Cardiac septum (tissue), 1 donor: ENCODE results near the gene KCTD11. TPM values are rescaled to one million over a fixed set of nuclear protein-coding genes. Genes with fewer than 3 reads are reported as not detected.
"Not testable (repeated sequence)": the region's sequence is repeated elsewhere in the genome, so short reads cannot be mapped to it uniquely, and the experiment has no call there.

Experiments used
- DNase-seq: peaks from one replicate; pipeline ENCODE4 v3.0.0-alpha.2; 2020; ENCODE audit warnings: low spot score
- intact Hi-C: fragments of 100-400 bp; cut with DNase I; formaldehyde crosslinking; loops from one replicate; pipeline ENCODE4 v1.14.0; 2022
- total RNA-seq: library from RNA; stranded (reverse); fragmentation: NEBNext Ultra II Directional; extraction: Animal tissue kit (Norgen Biotek cat#: 25700); gene quantifications from one replicate; pipeline ENCODE4 v1.2.1, GENCODE V29; 2021
- donor health status: DM: no; HTN: no; CAD: no.

KCTD11 gene
- total RNA-seq, 1 donor from 2014 or later: 9.6 TPM

DNA sequence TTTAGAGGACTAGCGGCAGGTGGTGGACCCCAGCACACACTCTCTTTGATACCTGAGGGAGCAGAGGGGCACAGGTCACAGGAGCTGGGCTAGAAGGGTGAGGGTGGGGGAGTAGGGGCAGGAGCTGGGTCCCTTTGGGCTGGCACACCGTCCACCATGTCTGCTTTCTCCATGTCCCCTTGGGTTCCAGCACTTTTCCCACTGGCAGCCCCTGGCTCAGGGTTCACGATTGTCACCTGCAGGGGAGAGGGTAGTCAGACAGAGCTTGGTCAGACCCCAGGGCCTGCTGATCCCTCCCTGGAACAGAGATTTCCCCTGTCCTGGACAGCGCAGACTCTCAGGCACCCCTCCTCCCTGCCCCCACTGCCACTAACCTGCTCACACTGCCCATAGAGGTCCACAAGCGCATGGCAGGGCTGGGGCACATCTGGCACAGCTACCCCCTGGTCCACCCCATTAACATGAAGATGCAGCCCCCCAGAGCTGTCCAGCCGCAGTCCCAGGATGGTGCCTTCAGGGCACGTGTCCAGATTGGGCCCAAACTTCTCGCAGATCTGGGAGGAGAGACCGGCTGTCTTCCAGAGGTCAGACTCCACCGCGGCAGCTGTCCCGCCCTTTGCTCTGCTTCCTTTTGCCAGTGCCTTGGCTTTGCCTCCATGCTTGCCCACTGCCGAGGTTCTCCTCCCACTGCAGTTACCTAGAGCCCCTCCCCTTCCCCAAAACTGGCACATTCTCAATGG lies 33.7 kb upstream of the KCTD11 start:
- intact Hi-C loops: no loop called here
- DNase-seq: no peak

DNA sequence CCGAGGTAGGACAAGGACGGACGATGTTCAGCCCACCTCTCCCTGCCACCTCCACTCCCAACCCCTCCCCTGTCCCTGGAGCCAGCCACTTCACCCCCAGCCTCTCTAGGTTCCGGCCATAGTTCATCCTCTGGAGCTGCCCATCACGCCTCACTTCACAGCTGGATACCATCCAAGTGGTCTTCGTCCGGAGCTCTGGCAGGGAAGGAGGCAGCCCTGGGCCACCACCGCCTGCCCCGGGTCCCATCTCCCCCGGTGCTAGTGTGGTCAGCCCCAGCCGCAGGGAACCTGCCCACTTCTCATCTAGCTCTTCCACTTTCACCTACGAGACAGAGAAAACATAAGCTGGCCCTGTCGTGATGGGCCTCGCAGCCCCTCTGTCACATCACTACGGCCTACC lies 30.5 kb upstream of the KCTD11 start:
- no peak for DNase-seq
- intact Hi-C loops: no loop called here

- intact Hi-C loops: no loop called here
- no peak for DNase-seq
These were observed 29.3 kb upstream of the KCTD11 start for GRCh38 chr17:7322520-7323194.

- DNase-seq: no peak
- intact Hi-C loops: loop anchor here (2.0 kb wide), 1 partner anchor 21 kb away; no protein-coding TSS in a partner anchor
These were observed 28.1 kb upstream of the KCTD11 start for GRCh38 chr17:7323731-7324437.

GRCh38 chr17:7324438-7324779 lies 27.6 kb upstream of the KCTD11 start:
- no peak for DNase-seq
- intact Hi-C loops: loop anchor here (2.0 kb wide), 1 partner anchor 20 kb away; no protein-coding TSS in a partner anchor

GRCh38 chr17:7325031-7325528 lies 26.9 kb upstream of the KCTD11 start:
- intact Hi-C loops: loop anchor here (2.0 kb wide), 1 partner anchor 20 kb away; no protein-coding TSS in a partner anchor
- DNase-seq: no peak

GRCh38 chr17:7326186-7326585 lies 25.8 kb upstream of the KCTD11 start:
- intact Hi-C loops: no loop called here
- DNase-seq: no peak

DNA sequence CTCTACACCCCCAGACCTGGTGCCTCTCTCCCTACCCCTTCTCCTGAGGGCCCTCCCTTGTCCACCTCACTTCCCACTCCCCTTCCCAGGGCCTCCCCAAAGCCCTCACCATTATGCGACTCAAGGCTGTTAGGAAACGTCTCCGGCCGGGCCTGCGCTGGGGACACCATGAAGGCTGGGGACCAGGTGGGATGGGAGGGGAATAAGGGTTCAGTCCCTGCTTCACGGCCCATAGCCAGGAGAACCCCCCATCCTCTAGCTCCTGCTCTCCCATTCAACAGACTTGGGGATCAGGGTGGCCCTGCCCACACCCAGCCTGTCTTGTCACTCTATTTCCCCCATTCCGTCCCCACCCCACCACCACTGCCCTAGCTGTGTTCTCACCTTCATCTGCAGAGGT lies 24.9 kb upstream of the KCTD11 start:
- no peak for DNase-seq
- intact Hi-C loops: no loop called here

- intact Hi-C loops: no loop called here
- DNase-seq: no peak
These were observed 24.5 kb upstream of the KCTD11 start for GRCh38 chr17:7327501-7327900.

DNA sequence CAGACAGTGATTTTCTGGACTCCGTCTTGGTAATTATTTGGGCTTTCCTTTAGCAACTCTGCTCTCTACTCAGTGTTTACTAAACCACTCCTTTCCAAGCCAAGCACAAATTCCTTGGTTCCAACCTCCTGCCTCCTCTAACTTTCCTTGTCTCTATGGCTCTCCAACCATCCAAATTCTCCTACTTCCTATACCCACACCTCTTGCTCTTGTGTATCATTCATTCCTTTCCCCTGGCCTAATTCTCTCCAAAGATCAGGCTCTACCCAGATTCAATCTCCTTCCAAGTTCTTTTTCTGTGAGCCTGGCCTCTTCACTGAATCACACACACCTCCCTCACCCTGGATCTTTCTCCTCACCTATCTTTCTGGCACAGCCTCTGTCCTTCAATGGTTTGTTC lies 24.0 kb upstream of the KCTD11 start:
- DNase-seq: no peak
- intact Hi-C loops: loop anchor here (2.0 kb wide), 1 partner anchor 19 kb away; no protein-coding TSS in a partner anchor

GRCh38 chr17:7328840-7329373 lies 23.1 kb upstream of the KCTD11 start, which contains the start of gene NEURL4:
TSS of gene NEURL4 (minus strand) at chr17:7329335. CDS start at chr17:7329312, 23 bp downstream.
- intact Hi-C loops: loop anchor here (1.0 to 2.0 kb wide), 2 partner anchors 20 to 22 kb away; no protein-coding TSS in a partner anchor

GRCh38 chr17:7329374-7329996 lies 22.5 kb upstream of the KCTD11 start:
- peak; percentile 98 for DNase-seq
- intact Hi-C loops: loop anchor here (1.0 to 2.0 kb wide), 2 partner anchors 21 to 22 kb away; no protein-coding TSS in a partner anchor

More at GRCh38 chr17:7328840-7329373, 23.1 kb upstream of the KCTD11 start, which contains the start of gene NEURL4:
- DNase-seq: no peak

GRCh38 chr17:7329997-7330637 lies 21.8 kb upstream of the KCTD11 start:
- DNase-seq: peak; percentile 93
- intact Hi-C loops: loop anchor here (1.0 to 2.0 kb wide), 3 partner anchors 17 to 21 kb away; no protein-coding TSS in a partner anchor

DNA sequence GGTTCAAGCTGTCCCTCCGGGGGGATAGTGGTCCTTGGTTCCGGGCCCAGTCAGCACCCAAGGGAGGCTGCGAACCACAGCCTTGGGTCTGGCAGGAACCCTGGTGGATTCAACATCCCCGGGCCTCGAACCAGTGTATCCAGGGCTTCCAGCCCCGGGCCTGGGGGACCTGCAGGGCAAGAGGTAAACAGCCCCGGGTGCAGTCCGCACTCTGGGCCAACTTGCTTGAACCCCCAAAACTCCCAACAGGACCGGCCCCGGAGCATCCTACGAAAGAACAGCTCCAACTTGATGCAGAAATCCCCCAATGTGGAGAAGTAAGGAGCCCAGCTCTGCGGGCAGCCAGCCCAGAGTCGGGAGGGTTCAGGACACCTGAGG lies 21.3 kb upstream of the KCTD11 start:
- intact Hi-C loops: loop anchor here (2.0 kb wide), 1 partner anchor 16 kb away; no protein-coding TSS in a partner anchor
- DNase-seq: no peak

DNA sequence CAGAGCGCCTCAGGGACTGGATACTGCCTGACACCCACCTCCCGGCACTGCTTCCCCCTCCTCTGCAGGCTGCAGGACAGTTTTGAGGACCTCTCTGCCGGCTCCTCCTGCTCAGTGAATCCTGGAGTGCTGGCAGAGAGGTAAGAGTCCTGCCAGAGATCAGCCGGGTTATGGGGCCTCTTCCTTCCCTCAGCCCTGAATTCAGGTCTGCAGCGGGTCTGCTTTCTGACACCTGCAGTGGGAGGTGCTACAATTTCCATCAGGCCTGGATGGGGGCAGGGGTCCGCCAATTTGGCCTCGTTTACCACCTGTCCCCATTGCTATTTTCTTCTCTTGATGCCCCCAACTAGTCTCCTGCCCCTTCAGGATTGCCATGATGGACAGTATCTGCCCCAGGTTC lies 19.9 kb upstream of the KCTD11 start:
- no peak for DNase-seq
- intact Hi-C loops: no loop called here

GRCh38 chr17:7332600-7333069 lies 19.3 kb upstream of the KCTD11 start:
- intact Hi-C loops, DNase-seq: not testable (repeated sequence)

- no peak for DNase-seq
- intact Hi-C loops: no loop called here
These were observed 16.9 kb upstream of the KCTD11 start for GRCh38 chr17:7334938-7335538.

DNA sequence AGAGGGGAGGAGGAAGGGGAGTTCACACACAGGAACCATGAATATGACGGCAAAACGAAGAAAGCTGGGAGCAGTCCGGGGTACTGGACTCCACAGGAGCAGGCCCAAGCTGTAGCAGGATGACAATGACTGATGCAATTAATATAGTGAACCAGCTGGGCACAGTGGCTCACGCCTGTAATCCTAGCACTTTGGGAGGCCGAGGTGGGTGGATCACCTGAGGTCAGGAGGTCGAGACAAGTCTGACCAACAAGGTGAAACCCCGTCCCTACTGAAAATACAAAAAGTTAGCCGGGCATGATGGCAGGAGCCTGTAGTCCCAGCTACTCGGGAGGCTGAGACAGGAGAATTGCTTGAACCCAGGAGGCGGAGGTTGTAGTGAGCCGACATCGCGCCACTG lies 16.2 kb upstream of the KCTD11 start:
- DNase-seq, intact Hi-C loops: not testable (repeated sequence)
